NCI-H526 (cell line): ENCODE data around the gene SPRED3.
"Not testable (repeated sequence)": the region's sequence is repeated elsewhere in the genome, so short reads cannot be mapped to it uniquely, and the experiment has no call there.

Source experiments
- DNase-seq, 2 experiments: peaks; one replicate each; lab custom pipeline; 2025; lab: John Stamatoyannopoulos, UW

The SPRED3 gene

GRCh38 chr19:38420935-38421334 is 32.4 kb downstream of the SPRED3 start:
- no peak for DNase-seq

- no peak for DNase-seq
Measured at GRCh38 chr19:38421856-38422255, 33.4 kb downstream of the SPRED3 start.

GRCh38 chr19:38422438-38422837 is 33.9 kb downstream of the SPRED3 start:
- DNase-seq, result no peak

- no peak for DNase-seq
Measured at GRCh38 chr19:38424272-38424671, 35.8 kb downstream of the SPRED3 start.

- DNase-seq, result no peak
Measured at GRCh38 chr19:38425222-38425809, 36.8 kb downstream of the SPRED3 start.

- DNase-seq, result no peak
Measured at GRCh38 chr19:38425810-38426466, 37.4 kb downstream of the SPRED3 start, which contains the start of gene RASGRP4. RASGRP4 (minus strand) TSS chr19:38426219; CDS start chr19:38426091, 128 bp downstream.

- not testable (repeated sequence) for DNase-seq
Measured at GRCh38 chr19:38427035-38427677, 38.7 kb downstream of the SPRED3 start.

GRCh38 chr19:38429055-38429810 is 40.7 kb downstream of the SPRED3 start:
- no peak for DNase-seq

GRCh38 chr19:38429811-38430156 is 41.3 kb downstream of the SPRED3 start:
- DNase-seq, result no peak

- no peak for DNase-seq
Measured at GRCh38 chr19:38430931-38431330, 42.4 kb downstream of the SPRED3 start.

- DNase-seq, result peak in 1 of 2 experiments; percentile 44
Measured at GRCh38 chr19:38433268-38433733, 44.8 kb downstream of the SPRED3 start, which contains the start of gene RYR1. RYR1 (plus strand) TSS chr19:38433691; CDS start chr19:38433830, 139 bp downstream.

GRCh38 chr19:38434549-38435051 is 46.1 kb downstream of the SPRED3 start:
- DNase-seq, result no peak

- no peak for DNase-seq
Measured at GRCh38 chr19:38437295-38437694, 48.8 kb downstream of the SPRED3 start.

- no peak for DNase-seq
Measured at GRCh38 chr19:38437917-38438316, 49.4 kb downstream of the SPRED3 start.

- DNase-seq, result no peak
Measured at GRCh38 chr19:38440592-38440991, 52.1 kb downstream of the SPRED3 start.

GRCh38 chr19:38441657-38442348 is 53.3 kb downstream of the SPRED3 start:
- no peak for DNase-seq

GRCh38 chr19:38442736-38443135 is 54.2 kb downstream of the SPRED3 start:
- DNase-seq, result no peak

GRCh38 chr19:38443458-38443999 is 55.0 kb downstream of the SPRED3 start:
- DNase-seq, result no peak

GRCh38 chr19:38444026-38444425 is 55.5 kb downstream of the SPRED3 start:
- no peak for DNase-seq

- no peak for DNase-seq
Measured at GRCh38 chr19:38445362-38445761, 56.9 kb downstream of the SPRED3 start.

- DNase-seq, result no peak
Measured at GRCh38 chr19:38448225-38448624, 59.7 kb downstream of the SPRED3 start.
